ENCODE results near the gene A1BG. TPM values are rescaled to one million over a fixed set of nuclear protein-coding genes. Genes with fewer than 3 reads are reported as not detected.
A peak's percentile ranks its signal among the peaks of the same experiment; 100 is the strongest.

The A1BG gene
- total and polyA plus RNA-seq, 2 of the 13 experiments (the other 11 are each of a cell fraction or from before 2014, with no cell fraction given): 14.7 to 41.4 TPM

- no peak; the same call in 1 of the 2 replicates for TF ChIP-seq ZNF280D (CRISPR knock-in tag; IDR thresholded peaks at IDR 0.05)
- peak; percentile 40; the same call in 1 of the 2 replicates for TF ChIP-seq MEF2D (CRISPR knock-in tag; IDR thresholded peaks at IDR 0.05)
- 0 out of 2 replicates have a peak, but pooled peaks have one; percentile 38 for TF ChIP-seq ZNF530 (CRISPR knock-in tag; IDR thresholded peaks at IDR 0.05; ENCODE audit: low read depth)
- TF ChIP-seq ARNT (IDR thresholded peaks at IDR 0.05): no peak
- no peak for TF ChIP-seq POGZ (CRISPR knock-in tag; IDR thresholded peaks at IDR 0.05)
- TF ChIP-seq IRX3 (CRISPR knock-in tag; IDR thresholded peaks at IDR 0.05; ENCODE audit: borderline replicate concordance, low read depth): peak; percentile 75; the same call in 1 of the 2 replicates
- TF ChIP-seq MYC (CRISPR knock-in tag; IDR thresholded peaks at IDR 0.05; ENCODE audit: borderline replicate concordance): peak; percentile 98
- TF ChIP-seq KDM6A (CRISPR knock-in tag; IDR thresholded peaks at IDR 0.05; ENCODE audit: low read depth): no peak
- TF ChIP-seq FOXA3 (CRISPR knock-in tag; IDR thresholded peaks at IDR 0.05): no peak; the same call in none of the 2 replicates
- TF ChIP-seq ZNF652 (CRISPR knock-in tag; IDR thresholded peaks at IDR 0.05; ENCODE audit: borderline replicate concordance, low read depth): no peak; the same call in 1 of the 2 replicates
- 0 out of 2 replicates have a peak, but pooled peaks have one; percentile 47 for TF ChIP-seq ZBTB3 (CRISPR knock-in tag; IDR thresholded peaks at IDR 0.05; ENCODE audit: borderline replicate concordance, low read depth)
- no peak for TF ChIP-seq ZNF564 (CRISPR knock-in tag; IDR thresholded peaks at IDR 0.05)
- no peak for TF ChIP-seq GPBP1L1 (CRISPR knock-in tag; IDR thresholded peaks at IDR 0.05)
- no peak for TF ChIP-seq ZNF264 (CRISPR knock-in tag; IDR thresholded peaks at IDR 0.05)
- TF ChIP-seq CCDC6 (CRISPR knock-in tag; IDR thresholded peaks at IDR 0.05): peak; percentile 36; the same call in 1 of the 2 replicates
- TF ChIP-seq ZFP41 (CRISPR knock-in tag; IDR thresholded peaks at IDR 0.05; ENCODE audit: borderline replicate concordance): peak; percentile 38; the same call in 1 of the 2 replicates
- no peak for TF ChIP-seq PTBP1 (IDR thresholded peaks at IDR 0.05; ENCODE audit: low read depth, low read length, poor library complexity, severe bottlenecking)
- TF ChIP-seq NFRKB (IDR thresholded peaks at IDR 0.05): no peak
These were observed 33.5 kb upstream of the A1BG start, which contains the start of gene RPS5 (continued) for GRCh38 chr19:58386576-58387337.
